Esophagus squamous epithelium (tissue), 4 donors: ENCODE measurements around the gene PARVA.

Source experiments
- POLR2A ChIP-seq, 4 donors: fragments of 450-650 bp; IDR thresholded peaks; one replicate each; pipeline ENCODE4 v1.6.1; 2017; ENCODE audit warnings: antibody characterized with exemption in 4 of 4, mild to moderate bottlenecking in 4 of 4, moderate library complexity in 3 of 4
- TF ChIP-seq, protein P1 (sequence below), 6 experiments: fragments of 450-650 bp in 4 of 6; fragments of 200-600 bp in 2 of 6; sonication (generic) in 2 of 6; IDR thresholded peaks; one replicate each; pipeline ENCODE4 v1.5.1; 2016 to 2019; ENCODE audit warnings: antibody characterized with exemption in 6 of 6, mild to moderate bottlenecking in 4 of 6, moderate library complexity in 4 of 6

DNA sequence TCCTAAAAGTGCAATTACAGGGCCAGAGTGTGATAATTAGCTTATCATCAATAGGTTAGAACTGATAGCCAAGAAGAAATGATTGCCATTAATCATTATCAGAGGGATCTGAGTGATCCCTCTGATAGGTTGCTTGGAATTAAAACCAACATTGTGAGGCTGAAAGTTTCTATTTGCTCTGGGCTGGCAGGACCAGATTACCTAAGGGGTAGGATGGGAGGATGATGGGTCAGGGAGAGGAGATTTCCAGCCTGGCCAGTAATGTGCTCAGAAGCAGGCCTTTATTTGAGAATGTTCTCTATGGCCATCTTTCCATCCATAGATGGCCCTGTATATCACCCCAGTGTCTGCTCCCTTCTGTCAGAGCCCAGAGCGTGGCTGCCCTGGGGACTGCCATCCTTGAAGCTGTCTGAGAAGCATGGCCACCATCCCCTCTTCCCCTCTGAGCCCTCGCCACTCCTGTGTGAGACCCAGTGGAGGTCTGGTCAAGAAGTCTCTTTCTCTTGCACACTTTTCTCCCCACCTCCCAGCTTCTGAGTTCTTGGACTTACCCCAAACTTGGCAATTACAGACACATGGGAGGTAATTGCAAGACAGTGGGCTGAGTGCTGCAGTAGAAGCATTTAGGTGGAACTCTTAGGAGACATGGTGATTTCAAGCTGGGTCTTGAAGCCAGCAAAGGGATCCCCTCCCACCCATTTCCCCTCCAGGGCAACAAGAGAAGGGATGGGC lies 11.7 kb downstream of the PARVA start:
- TF ChIP-seq, protein P1, sequence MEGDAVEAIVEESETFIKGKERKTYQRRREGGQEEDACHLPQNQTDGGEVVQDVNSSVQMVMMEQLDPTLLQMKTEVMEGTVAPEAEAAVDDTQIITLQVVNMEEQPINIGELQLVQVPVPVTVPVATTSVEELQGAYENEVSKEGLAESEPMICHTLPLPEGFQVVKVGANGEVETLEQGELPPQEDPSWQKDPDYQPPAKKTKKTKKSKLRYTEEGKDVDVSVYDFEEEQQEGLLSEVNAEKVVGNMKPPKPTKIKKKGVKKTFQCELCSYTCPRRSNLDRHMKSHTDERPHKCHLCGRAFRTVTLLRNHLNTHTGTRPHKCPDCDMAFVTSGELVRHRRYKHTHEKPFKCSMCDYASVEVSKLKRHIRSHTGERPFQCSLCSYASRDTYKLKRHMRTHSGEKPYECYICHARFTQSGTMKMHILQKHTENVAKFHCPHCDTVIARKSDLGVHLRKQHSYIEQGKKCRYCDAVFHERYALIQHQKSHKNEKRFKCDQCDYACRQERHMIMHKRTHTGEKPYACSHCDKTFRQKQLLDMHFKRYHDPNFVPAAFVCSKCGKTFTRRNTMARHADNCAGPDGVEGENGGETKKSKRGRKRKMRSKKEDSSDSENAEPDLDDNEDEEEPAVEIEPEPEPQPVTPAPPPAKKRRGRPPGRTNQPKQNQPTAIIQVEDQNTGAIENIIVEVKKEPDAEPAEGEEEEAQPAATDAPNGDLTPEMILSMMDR (IDR thresholded peaks at IDR 0.05), result no peak
- no peak for TF ChIP-seq POLR2A (IDR thresholded peaks at IDR 0.05)
